GM23338 (cell line): Measurements from ENCODE around the gene DEK. TPM values are rescaled to one million over a fixed set of nuclear protein-coding genes. Genes with fewer than 3 reads are reported as not detected.

Experiments used
- ATAC-seq: fragments of 200-7000 bp; cut with Tn5 transposase; 3 replicates; pipeline ENCODE4 v1.9.1; 2020
- DNase-seq: peaks from one replicate; pipeline ENCODE4 v3.0.0-alpha.2; 2015; ENCODE audit warnings: low spot score
- H2AFZ ChIP-seq: fragments of 200-600 bp; sonication (generic); 2 replicates; pipeline ENCODE4 v1.8.0; 2016; ENCODE audit warnings: antibody characterized with exemption, mild to moderate bottlenecking, moderate library complexity
- H3F3A ChIP-seq: fragments of 200-600 bp; sonication (generic); replicated peaks from 2 replicates; pipeline ENCODE4 v1.8.0; 2017; ENCODE audit warnings: antibody characterized with exemption, mixed run types, low read depth
- H3K27ac ChIP-seq: fragments of 200-600 bp; sonication (generic); 2 replicates; pipeline ENCODE4 v1.6.1; 2016; ENCODE audit warnings: low read depth
- H3K27me3 ChIP-seq: fragments of 200-600 bp; sonication (generic); 2 replicates; pipeline ENCODE4 v1.8.0; 2016; ENCODE audit warnings: mild to moderate bottlenecking, mixed run types, moderate library complexity; ENCODE audit not compliant: insufficient read depth
- H3K36me3 ChIP-seq: fragments of 200-600 bp; sonication (generic); 2 replicates; pipeline ENCODE4 v1.8.0; 2016; ENCODE audit warnings: mild to moderate bottlenecking; ENCODE audit not compliant: insufficient read depth
- H3K4me1 ChIP-seq: fragments of 200-600 bp; sonication (generic); 2 replicates; pipeline ENCODE4 v1.8.0; 2016; ENCODE audit warnings: mild to moderate bottlenecking, moderate library complexity; ENCODE audit not compliant: insufficient read depth
- H3K4me2 ChIP-seq: fragments of 200-600 bp; sonication (generic); 2 replicates; pipeline ENCODE4 v1.7.1; 2017; ENCODE audit warnings: mixed run types
- H3K4me3 ChIP-seq: fragments of 200-600 bp; sonication (generic); 2 replicates; pipeline ENCODE4 v1.6.1; 2016; ENCODE audit warnings: mixed run types
- H3K79me2 ChIP-seq: fragments of 200-600 bp; sonication (generic); replicated peaks from 2 replicates; pipeline ENCODE4 v1.8.0; 2017; ENCODE audit warnings: mild to moderate bottlenecking; ENCODE audit not compliant: insufficient read depth
- H3K9me2 ChIP-seq: fragments of 200-600 bp; sonication (generic); 2 replicates; pipeline ENCODE4 v1.8.0; 2017; ENCODE audit not compliant: insufficient read depth
- H4K20me1 ChIP-seq: fragments of 200-600 bp; sonication (generic); replicated peaks from 2 replicates; pipeline ENCODE4 v1.8.0; 2017; ENCODE audit warnings: mild to moderate bottlenecking; ENCODE audit not compliant: insufficient read depth
- H3K27ac Mint-ChIP-seq: 2 replicates; pipeline ENCODE4 v1.8.0; 2020; ENCODE audit warnings: inconsistent platforms, mild to moderate bottlenecking, moderate library complexity, mixed read lengths
- H3K27me3 Mint-ChIP-seq: 3 replicates; pipeline ENCODE4 v1.8.0; 2022; ENCODE audit warnings: low read depth, mild to moderate bottlenecking, moderate library complexity, mixed read lengths, inconsistent platforms; ENCODE audit not compliant: insufficient read depth, poor library complexity
- H3K36me3 Mint-ChIP-seq: 3 replicates; pipeline ENCODE4 v1.8.0; 2021; ENCODE audit warnings: low read depth, mild to moderate bottlenecking, inconsistent platforms, moderate library complexity, mixed read lengths
- H3K4me1 Mint-ChIP-seq: 3 replicates; pipeline ENCODE4 v1.8.0; 2020; ENCODE audit warnings: mild to moderate bottlenecking, inconsistent platforms, mixed read lengths
- H3K4me3 Mint-ChIP-seq: 3 replicates; pipeline ENCODE4 v1.8.0; 2021; ENCODE audit warnings: moderate library complexity, mild to moderate bottlenecking, inconsistent platforms, mixed read lengths
- H3K9me3 Mint-ChIP-seq: 3 replicates; pipeline ENCODE4 v1.8.0; 2020; ENCODE audit warnings: moderate library complexity, mild to moderate bottlenecking, inconsistent platforms, mixed read lengths
- EZH2 ChIP-seq: fragments of 200-600 bp; sonication (generic); IDR thresholded peaks from one replicate; pipeline ENCODE4 v1.8.0; 2017; ENCODE audit warnings: antibody characterized with exemption, mild to moderate bottlenecking, low read depth; ENCODE audit not compliant: unreplicated experiment
- EZH2phosphoT487 ChIP-seq: fragments of 200-600 bp; sonication (generic); IDR thresholded peaks from one replicate; pipeline ENCODE4 v1.8.1; 2018; ENCODE audit warnings: antibody characterized with exemption; ENCODE audit not compliant: unreplicated experiment
- JUNB ChIP-seq: IDR thresholded peaks from one replicate; pipeline ENCODE4 v1.6.1; 2016; ENCODE audit warnings: antibody characterized with exemption; ENCODE audit not compliant: unreplicated experiment
- NANOG ChIP-seq: IDR thresholded peaks from 2 replicates; pipeline ENCODE4 v1.6.1; 2016; ENCODE audit warnings: antibody characterized with exemption, borderline replicate concordance
- POLR2AphosphoS5 ChIP-seq: IDR thresholded peaks from 2 replicates; pipeline ENCODE4 v1.6.1; 2016; ENCODE audit warnings: antibody characterized with exemption, low read depth
- STAT1 ChIP-seq: IDR thresholded peaks from one replicate; pipeline ENCODE4 v1.6.1; 2016; ENCODE audit warnings: antibody characterized with exemption; ENCODE audit not compliant: unreplicated experiment
- ZNF331 ChIP-seq: fragments of 250-450 bp; sonication (Bioruptor Pico); IDR thresholded peaks from 2 replicates; pipeline ENCODE4 v1.5.0; 2020; ENCODE audit warnings: low read depth, mild to moderate bottlenecking, moderate library complexity
- polyA plus RNA-seq: library from polyadenylated mRNA; unstranded; fragments of >200 nt; fragmentation: Nextera tagmentation; extraction: Ambion mirVana; gene quantifications from 2 replicates; pipeline ENCODE4 v1.2.1, GENCODE V29; 2016
- total RNA-seq: library from RNA; depleted of rRNA; stranded (reverse); fragments of >200 nt; shearing (Covaris generic); gene quantifications from 2 replicates; pipeline ENCODE4 v1.2.3, GENCODE V29; 2014
- TF ChIP-seq, protein P1 (sequence below): IDR thresholded peaks from 2 replicates; pipeline ENCODE4 v1.6.1; 2016; ENCODE audit warnings: antibody characterized with exemption
- TF ChIP-seq, protein P2 (sequence below), 2 experiments: fragments of 200-600 bp in 1 of 2; sonication (generic) in 1 of 2; conservative IDR thresholded peaks; 2 replicates each; pipeline versions ENCODE4 v1.5.1 to v1.6.1; 2016 to 2017; ENCODE audit warnings: antibody characterized with exemption in 2 of 2, low read depth in 2 of 2, mild to moderate bottlenecking in 2 of 2, moderate library complexity in 1 of 2

Gene DEK
- total and polyA plus RNA-seq, 2 experiments from 2014 or later: 218 to 582 TPM

GRCh38 chr6:18216411-18216810 lies 47.9 kb downstream of the DEK start (continued):
- TF ChIP-seq, protein P1, sequence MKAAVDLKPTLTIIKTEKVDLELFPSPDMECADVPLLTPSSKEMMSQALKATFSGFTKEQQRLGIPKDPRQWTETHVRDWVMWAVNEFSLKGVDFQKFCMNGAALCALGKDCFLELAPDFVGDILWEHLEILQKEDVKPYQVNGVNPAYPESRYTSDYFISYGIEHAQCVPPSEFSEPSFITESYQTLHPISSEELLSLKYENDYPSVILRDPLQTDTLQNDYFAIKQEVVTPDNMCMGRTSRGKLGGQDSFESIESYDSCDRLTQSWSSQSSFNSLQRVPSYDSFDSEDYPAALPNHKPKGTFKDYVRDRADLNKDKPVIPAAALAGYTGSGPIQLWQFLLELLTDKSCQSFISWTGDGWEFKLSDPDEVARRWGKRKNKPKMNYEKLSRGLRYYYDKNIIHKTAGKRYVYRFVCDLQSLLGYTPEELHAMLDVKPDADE: no peak
- TF ChIP-seq POLR2AphosphoS5: no peak
- no peak for TF ChIP-seq STAT1
- TF ChIP-seq, protein P2, sequence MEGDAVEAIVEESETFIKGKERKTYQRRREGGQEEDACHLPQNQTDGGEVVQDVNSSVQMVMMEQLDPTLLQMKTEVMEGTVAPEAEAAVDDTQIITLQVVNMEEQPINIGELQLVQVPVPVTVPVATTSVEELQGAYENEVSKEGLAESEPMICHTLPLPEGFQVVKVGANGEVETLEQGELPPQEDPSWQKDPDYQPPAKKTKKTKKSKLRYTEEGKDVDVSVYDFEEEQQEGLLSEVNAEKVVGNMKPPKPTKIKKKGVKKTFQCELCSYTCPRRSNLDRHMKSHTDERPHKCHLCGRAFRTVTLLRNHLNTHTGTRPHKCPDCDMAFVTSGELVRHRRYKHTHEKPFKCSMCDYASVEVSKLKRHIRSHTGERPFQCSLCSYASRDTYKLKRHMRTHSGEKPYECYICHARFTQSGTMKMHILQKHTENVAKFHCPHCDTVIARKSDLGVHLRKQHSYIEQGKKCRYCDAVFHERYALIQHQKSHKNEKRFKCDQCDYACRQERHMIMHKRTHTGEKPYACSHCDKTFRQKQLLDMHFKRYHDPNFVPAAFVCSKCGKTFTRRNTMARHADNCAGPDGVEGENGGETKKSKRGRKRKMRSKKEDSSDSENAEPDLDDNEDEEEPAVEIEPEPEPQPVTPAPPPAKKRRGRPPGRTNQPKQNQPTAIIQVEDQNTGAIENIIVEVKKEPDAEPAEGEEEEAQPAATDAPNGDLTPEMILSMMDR (conservative IDR thresholded peaks at IDR 0.05; ENCODE audit: low read depth in 2 of 2): no peak
- TF ChIP-seq EZH2phosphoT487: no peak
- TF ChIP-seq EZH2: no peak

DNA sequence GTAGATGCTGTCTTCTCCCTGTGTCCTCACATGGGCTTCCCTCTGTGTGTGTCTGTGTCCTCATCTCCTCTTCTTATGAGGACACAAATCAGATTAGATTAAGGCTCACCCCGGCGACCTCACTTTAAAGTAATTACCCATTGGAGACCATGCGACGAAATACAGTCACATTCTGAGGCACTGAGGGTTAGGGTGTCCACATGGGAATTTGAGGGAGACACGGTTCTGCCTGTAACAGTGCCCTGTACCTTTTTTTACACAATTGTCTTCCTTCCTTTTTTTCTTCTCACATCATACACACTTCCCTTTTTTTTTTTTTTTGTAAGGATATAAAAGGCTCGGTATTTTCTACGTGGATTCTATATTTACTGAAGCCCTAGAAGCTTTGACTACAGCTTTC lies 48.9 kb downstream of the DEK start:
- no peak overlapping the region for H3K4me2 ChIP-seq
- no peaks in the 10 kb centered on the region for H3K9me2 ChIP-seq
- no peak overlapping the region for H3K4me3 ChIP-seq
- H4K20me1 ChIP-seq: 0 out of 2 replicates have a peak, but pooled peaks cover 4% of the 10 kb centered on the region
- TF ChIP-seq POLR2AphosphoS5: no peak
- TF ChIP-seq JUNB: no peak
- TF ChIP-seq EZH2: no peak
- TF ChIP-seq NANOG: no peak
- no peak for TF ChIP-seq ZNF331 (CRISPR knock-in tag)
- no peak for TF ChIP-seq STAT1
- no peaks in the 10 kb centered on the region for H3F3A ChIP-seq
- no peak overlapping the region for H3K27ac ChIP-seq
- no peaks in the 10 kb centered on the region for H3K79me2 ChIP-seq
- H3K27ac Mint-ChIP-seq: no peak overlapping the region
- peaks cover 3% of the 10 kb centered on the region for H3K27me3 Mint-ChIP-seq
- H3K4me3 Mint-ChIP-seq: no peak overlapping the region
- H3K4me1 Mint-ChIP-seq: peaks cover 2% of the 10 kb centered on the region; the same call in 1 of the 3 replicates
- ATAC-seq: no peak
- no peak for DNase-seq
- H2AFZ ChIP-seq: no peak overlapping the region
- no peaks in the 10 kb centered on the region for H3K27me3 ChIP-seq
- peaks cover 3% of the 10 kb centered on the region; the same call in 1 of the 2 replicates for H3K36me3 ChIP-seq
- H3K36me3 Mint-ChIP-seq: peaks cover 28% of the 10 kb centered on the region
- no peaks in the 10 kb centered on the region for H3K4me1 ChIP-seq
- no peaks in the 10 kb centered on the region for H3K9me3 Mint-ChIP-seq

GRCh38 chr6:18214003-18214402 lies 50.3 kb downstream of the DEK start:
- H3F3A ChIP-seq: no peaks in the 10 kb centered on the region
- H3K27ac ChIP-seq: no peak overlapping the region
- ATAC-seq (no peak), DNase-seq (no peak)
- no peaks in the 10 kb centered on the region for H3K27me3 ChIP-seq
- 0 out of 2 replicates have a peak, but pooled peaks cover 4% of the 10 kb centered on the region for H4K20me1 ChIP-seq
- peaks cover 23% of the 10 kb centered on the region for H3K36me3 Mint-ChIP-seq
- no peaks in the 10 kb centered on the region for H3K79me2 ChIP-seq
- no peak overlapping the region for H3K4me2 ChIP-seq
- no peak overlapping the region for H3K4me3 ChIP-seq
- H3K4me3 Mint-ChIP-seq: no peak overlapping the region
- H2AFZ ChIP-seq: no peak overlapping the region
- peaks cover 3% of the 10 kb centered on the region; the same call in 1 of the 2 replicates for H3K36me3 ChIP-seq
- H3K9me3 Mint-ChIP-seq: no peaks in the 10 kb centered on the region
- H3K27me3 Mint-ChIP-seq: peaks cover 3% of the 10 kb centered on the region
- no peaks in the 10 kb centered on the region for H3K4me1 ChIP-seq
- no peak overlapping the region for H3K27ac Mint-ChIP-seq
- peaks cover 2% of the 10 kb centered on the region; the same call in 1 of the 3 replicates for H3K4me1 Mint-ChIP-seq
- no peaks in the 10 kb centered on the region for H3K9me2 ChIP-seq
- TF ChIP-seq, protein P2 (conservative IDR thresholded peaks at IDR 0.05; ENCODE audit: low read depth in 2 of 2): no peak
- TF ChIP-seq ZNF331 (CRISPR knock-in tag) (no peak), NANOG (no peak), EZH2phosphoT487 (no peak), EZH2 (no peak)
